CD14-positive monocyte (primary cell): Measurements from ENCODE around the gene DOK5. TPM values are rescaled to one million over a fixed set of nuclear protein-coding genes. Genes with fewer than 3 reads are reported as not detected.
"Not testable (repeated sequence)": the region's sequence is repeated elsewhere in the genome, so short reads cannot be mapped to it uniquely, and the experiment has no call there.

Experiments
- DNase-seq, 3 donors: peaks; one replicate each; pipeline ENCODE4 v3.0.0-alpha.2; 2011 to 2022
- H2AFZ ChIP-seq: 2 replicates; pipeline ENCODE4 v1.6.0; 2012; ENCODE audit warnings: mild to moderate bottlenecking, low read depth, low read length, inconsistent platforms; ENCODE audit not compliant: insufficient read depth, poor library complexity, severe bottlenecking
- H3K27ac ChIP-seq, 2 donors: 1 replicate in 1 of 2; 2 replicates in 1 of 2; pipeline ENCODE4 v1.5.1; 2012 to 2013; ENCODE audit warnings: low read length in 2 of 2, control low read depth in 1 of 2, inconsistent platforms in 1 of 2, low read depth in 1 of 2, mild to moderate bottlenecking in 1 of 2
- H3K27me3 ChIP-seq, 2 donors: one replicate each; pipeline versions ENCODE4 v1.6.0 to v1.6.1; 2011 to 2013; ENCODE audit warnings: low read length in 2 of 2; ENCODE audit not compliant: control insufficient read depth in 2 of 2, insufficient read depth in 2 of 2
- H3K36me3 ChIP-seq, 2 donors: replicated peaks in 1 of 2; 1 replicate in 1 of 2; 2 replicates in 1 of 2; pipeline versions ENCODE4 v1.5.1 to v1.6.1; 2012 to 2013; ENCODE audit warnings: low read length in 2 of 2, control low read depth in 1 of 2, inconsistent platforms in 1 of 2, mild to moderate bottlenecking in 1 of 2; ENCODE audit not compliant: insufficient read depth in 2 of 2, control insufficient read depth in 1 of 2
- H3K4me1 ChIP-seq, 2 donors: 1 replicate in 1 of 2; 2 replicates in 1 of 2; pipeline versions ENCODE4 v1.5.1 to v1.6.1; 2012 to 2013; ENCODE audit warnings: low read length in 2 of 2, control low read depth in 1 of 2, inconsistent platforms in 1 of 2, mild to moderate bottlenecking in 1 of 2, moderate library complexity in 1 of 2; ENCODE audit not compliant: insufficient read depth in 2 of 2, control insufficient read depth in 1 of 2
- H3K4me2 ChIP-seq: replicated peaks from 2 replicates; pipeline ENCODE3; 2012; ENCODE audit warnings: low read length, moderate library complexity, mild to moderate bottlenecking; ENCODE audit not compliant: poor library complexity, severe bottlenecking; ENCODE audit errors: extremely low read depth
- H3K4me3 ChIP-seq, 3 experiments: fragments of 200-600 bp in 1 of 3; sonication (generic) in 1 of 3; replicated peaks in 1 of 3; 1 replicate in 2 of 3; 2 replicates in 1 of 3; pipeline ENCODE4 v1.5.1; 2011 to 2013; ENCODE audit warnings: low read length in 3 of 3, mild to moderate bottlenecking in 3 of 3, control low read depth in 2 of 3, low read depth in 2 of 3, inconsistent platforms in 1 of 3, moderate library complexity in 1 of 3
- H3K79me2 ChIP-seq: 2 replicates; pipeline ENCODE4 v1.6.0; 2012; ENCODE audit warnings: mild to moderate bottlenecking, control low read depth, inconsistent platforms, low read length, moderate library complexity; ENCODE audit not compliant: insufficient read depth
- H3K9ac ChIP-seq: 2 replicates; pipeline ENCODE4 v1.6.0; 2017; ENCODE audit warnings: low read length, mild to moderate bottlenecking; ENCODE audit not compliant: insufficient read depth, poor library complexity, severe bottlenecking
- H3K9me3 ChIP-seq, 2 donors: replicated peaks in 1 of 2; 1 replicate in 1 of 2; 2 replicates in 1 of 2; pipeline versions ENCODE4 v1.5.1 to v1.6.1; 2012 to 2013; ENCODE audit warnings: low read length in 2 of 2, control low read depth in 1 of 2; ENCODE audit not compliant: control insufficient read depth in 1 of 2, insufficient read depth in 1 of 2
- H4K20me1 ChIP-seq: 2 replicates; pipeline ENCODE4 v1.6.0; 2012; ENCODE audit warnings: mild to moderate bottlenecking, low read length, control low read depth, moderate library complexity; ENCODE audit not compliant: insufficient read depth
- H3K27ac Mint-ChIP-seq, 7 donors: one replicate each; pipeline ENCODE4 v1.8.0; 2020; ENCODE audit warnings: mild to moderate bottlenecking in 7 of 7, mixed read lengths in 7 of 7, moderate library complexity in 6 of 7, inconsistent platforms in 2 of 7
- H3K27me3 Mint-ChIP-seq, 3 donors: one replicate each; pipeline ENCODE4 v1.8.0; 2021 to 2022; ENCODE audit warnings: low read depth in 3 of 3, mild to moderate bottlenecking in 3 of 3, mixed read lengths in 3 of 3, moderate library complexity in 3 of 3, inconsistent platforms in 1 of 3
- H3K36me3 Mint-ChIP-seq, 2 donors: one replicate each; pipeline ENCODE4 v1.8.0; 2020; ENCODE audit warnings: mixed read lengths in 2 of 2, inconsistent platforms in 1 of 2, mild to moderate bottlenecking in 1 of 2
- H3K4me1 Mint-ChIP-seq: one replicate; pipeline ENCODE4 v1.8.0; 2020; ENCODE audit warnings: mild to moderate bottlenecking, mixed read lengths
- H3K4me3 Mint-ChIP-seq, 2 donors: one replicate each; pipeline ENCODE4 v1.8.0; 2020; ENCODE audit warnings: mild to moderate bottlenecking in 2 of 2, mixed read lengths in 2 of 2, moderate library complexity in 1 of 2
- H3K9me3 Mint-ChIP-seq, 7 donors: one replicate each; pipeline ENCODE4 v1.8.0; 2020 to 2022; ENCODE audit warnings: mixed read lengths in 7 of 7, mild to moderate bottlenecking in 6 of 7, moderate library complexity in 6 of 7, inconsistent platforms in 2 of 7
- WGBS: methylation state at CpG from one replicate; pipeline ENCODE4 v1.1.5; 2013; ENCODE audit warnings: missing lambda C conversion rate; ENCODE audit not compliant: insufficient coverage; 5-methylcytosine and 5-hydroxymethylcytosine counted together
- intact Hi-C, 2 donors: fragments of 100-400 bp; cut with micrococcal nuclease; formaldehyde crosslinking; loops; one replicate each; pipeline versions ENCODE4 v1.15.0 to v1.15.1; 2023
- polyA plus RNA-seq, 3 donors: library from polyadenylated mRNA; depleted of rRNA in 1 of 3; unstranded in 2 of 3; stranded (reverse) in 1 of 3; fragments of 300-500 nt in 2 of 3; fragments of >200 nt in 1 of 3; fragmentation: Illumina TruSeq in 2 of 3; gene quantifications; 1 replicate in 2 of 3; 2 replicates in 1 of 3; pipeline ENCODE4 v1.2.3, GENCODE V29; 2012 to 2021
- TF ChIP-seq, protein P1 (sequence below): fragments of 200-600 bp; IDR thresholded peaks from one replicate; pipeline ENCODE4 v1.8.0; 2022; ENCODE audit warnings: antibody characterized with exemption, mild to moderate bottlenecking

Gene DOK5
- polyA plus RNA-seq, 3 donors: not detected

DNA sequence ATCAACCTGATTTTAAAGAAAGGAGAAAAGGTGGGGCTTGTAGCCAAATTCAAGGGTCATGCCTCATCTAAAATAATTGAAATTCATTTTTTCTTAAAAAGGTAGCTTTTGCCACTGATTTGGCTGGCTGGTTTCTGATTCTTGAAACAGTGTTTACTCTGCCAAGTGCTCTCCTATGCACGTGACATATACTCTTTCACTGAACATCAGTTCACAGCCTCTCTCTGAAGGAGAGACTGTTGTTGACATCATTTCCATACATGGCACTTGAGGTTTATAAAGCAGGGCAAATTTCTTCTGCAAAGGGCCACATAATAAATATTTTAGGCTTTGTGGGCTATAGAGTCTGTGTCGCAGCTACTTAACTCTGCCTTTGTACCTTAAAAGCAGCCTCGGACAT is 40.4 kb upstream of the DOK5 start:
- Histone ChIP-seq H2AFZ (no peak overlapping the region), H4K20me1 (no peaks in the 10 kb centered on the region), H3K36me3 (no peaks in the 10 kb centered on the region), H3K4me1 (no peaks in the 10 kb centered on the region), H3K27me3 (no peaks in the 10 kb centered on the region), H3K27ac (no peak overlapping the region), H3K4me3 (no peak overlapping the region), H3K4me2 (no peak overlapping the region), H3K9ac (no peak overlapping the region), H3K9me3 (no peaks in the 10 kb centered on the region), H3K79me2 (no peaks in the 10 kb centered on the region)
- Mint-ChIP-seq H3K27me3 (peaks cover 0 to 3% (median 2%) of the 10 kb centered on the region in 3 donors), H3K36me3 (no peaks in the 10 kb centered on the region), H3K27ac (no peak overlapping the region), H3K9me3 (peaks cover 0 to 2% (median 1%) of the 10 kb centered on the region in 7 donors), H3K4me3 (no peak overlapping the region), H3K4me1 (no peaks in the 10 kb centered on the region)
- 100% methylated on average over 1 of the region's 3 CpGs for WGBS
- TF ChIP-seq, protein P1, sequence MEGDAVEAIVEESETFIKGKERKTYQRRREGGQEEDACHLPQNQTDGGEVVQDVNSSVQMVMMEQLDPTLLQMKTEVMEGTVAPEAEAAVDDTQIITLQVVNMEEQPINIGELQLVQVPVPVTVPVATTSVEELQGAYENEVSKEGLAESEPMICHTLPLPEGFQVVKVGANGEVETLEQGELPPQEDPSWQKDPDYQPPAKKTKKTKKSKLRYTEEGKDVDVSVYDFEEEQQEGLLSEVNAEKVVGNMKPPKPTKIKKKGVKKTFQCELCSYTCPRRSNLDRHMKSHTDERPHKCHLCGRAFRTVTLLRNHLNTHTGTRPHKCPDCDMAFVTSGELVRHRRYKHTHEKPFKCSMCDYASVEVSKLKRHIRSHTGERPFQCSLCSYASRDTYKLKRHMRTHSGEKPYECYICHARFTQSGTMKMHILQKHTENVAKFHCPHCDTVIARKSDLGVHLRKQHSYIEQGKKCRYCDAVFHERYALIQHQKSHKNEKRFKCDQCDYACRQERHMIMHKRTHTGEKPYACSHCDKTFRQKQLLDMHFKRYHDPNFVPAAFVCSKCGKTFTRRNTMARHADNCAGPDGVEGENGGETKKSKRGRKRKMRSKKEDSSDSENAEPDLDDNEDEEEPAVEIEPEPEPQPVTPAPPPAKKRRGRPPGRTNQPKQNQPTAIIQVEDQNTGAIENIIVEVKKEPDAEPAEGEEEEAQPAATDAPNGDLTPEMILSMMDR: no peak
- DNase-seq: no peak
- intact Hi-C loops: no loop called here

DNA sequence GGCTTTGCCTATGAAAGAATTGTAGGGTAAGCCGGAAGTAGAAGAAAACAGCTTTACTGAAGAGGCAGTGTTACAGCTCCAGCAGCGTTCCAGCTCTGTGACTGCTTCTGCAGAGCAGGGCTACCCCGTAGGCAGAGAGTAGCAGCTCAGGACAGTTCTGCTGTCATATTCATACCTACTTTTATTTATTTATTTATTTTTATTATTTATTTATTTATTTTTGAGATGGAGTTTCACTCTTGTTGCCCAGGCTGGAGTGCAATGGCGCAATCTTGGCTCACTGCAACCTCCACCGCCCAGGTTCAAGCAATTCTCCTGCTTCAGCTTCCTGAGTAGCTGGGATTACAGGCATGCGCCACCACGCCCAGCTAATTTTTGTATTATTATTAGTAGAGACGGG is 39.0 kb upstream of the DOK5 start:
- H3K4me3 Mint-ChIP-seq, H3K27me3 Mint-ChIP-seq, H3K9me3 ChIP-seq, H3K36me3 Mint-ChIP-seq, H3K79me2 ChIP-seq, H3K4me1 Mint-ChIP-seq, H3K27ac ChIP-seq, DNase-seq, H3K9ac ChIP-seq, intact Hi-C loops, H3K27me3 ChIP-seq, H3K9me3 Mint-ChIP-seq, H3K4me1 ChIP-seq, H2AFZ ChIP-seq, H3K4me2 ChIP-seq, H3K4me3 ChIP-seq, H3K36me3 ChIP-seq, H3K27ac Mint-ChIP-seq, H4K20me1 ChIP-seq: not testable (repeated sequence)
- no CpG with 5 or more reads among the region's 8 CpGs for WGBS
